Skeletal muscle satellite cell (primary cell): ENCODE results near the gene CD79B.
"Not testable (repeated sequence)": the region's sequence is repeated elsewhere in the genome, so short reads cannot be mapped to it uniquely, and the experiment has no call there.

Experiments used
- H3K27me3 ChIP-seq: 2 replicates; pipeline ENCODE4 v1.7.0; 2013; ENCODE audit warnings: low read length; ENCODE audit not compliant: control insufficient read depth, insufficient read depth
- H3K36me3 ChIP-seq: 2 replicates; pipeline ENCODE4 v1.7.0; 2013; ENCODE audit warnings: mild to moderate bottlenecking, control low read depth, low read length; ENCODE audit not compliant: insufficient read depth
- H3K4me1 ChIP-seq: 2 replicates; pipeline ENCODE4 v1.7.0; 2013; ENCODE audit warnings: low read length; ENCODE audit not compliant: control insufficient read depth, insufficient read depth
- H3K4me2 ChIP-seq: 2 replicates; pipeline ENCODE4 v1.7.0; 2013; ENCODE audit warnings: mild to moderate bottlenecking, low read length
- H3K4me3 ChIP-seq: 2 replicates; pipeline ENCODE4 v1.7.0; 2013; ENCODE audit warnings: low read length
- H3K9ac ChIP-seq: 2 replicates; pipeline ENCODE4 v1.7.0; 2013; ENCODE audit warnings: mild to moderate bottlenecking, low read depth, low read length, moderate library complexity
- H3K9me3 ChIP-seq: replicated peaks from 2 replicates; pipeline ENCODE4 v1.7.0; 2013; ENCODE audit warnings: mild to moderate bottlenecking, control low read depth, low read length

The CD79B gene

GRCh38 chr17:63928966-63929695 lies 3.0 kb downstream of the CD79B start:
- H3K4me3 ChIP-seq, result no peak overlapping the region
- no peak overlapping the region for H3K4me2 ChIP-seq
- no peaks in the 10 kb centered on the region for H3K4me1 ChIP-seq
- no peaks in the 10 kb centered on the region for H3K9me3 ChIP-seq
- peaks cover 40% of the 10 kb centered on the region for H3K27me3 ChIP-seq
- no peak overlapping the region for H3K9ac ChIP-seq
- no peaks in the 10 kb centered on the region for H3K36me3 ChIP-seq

DNA sequence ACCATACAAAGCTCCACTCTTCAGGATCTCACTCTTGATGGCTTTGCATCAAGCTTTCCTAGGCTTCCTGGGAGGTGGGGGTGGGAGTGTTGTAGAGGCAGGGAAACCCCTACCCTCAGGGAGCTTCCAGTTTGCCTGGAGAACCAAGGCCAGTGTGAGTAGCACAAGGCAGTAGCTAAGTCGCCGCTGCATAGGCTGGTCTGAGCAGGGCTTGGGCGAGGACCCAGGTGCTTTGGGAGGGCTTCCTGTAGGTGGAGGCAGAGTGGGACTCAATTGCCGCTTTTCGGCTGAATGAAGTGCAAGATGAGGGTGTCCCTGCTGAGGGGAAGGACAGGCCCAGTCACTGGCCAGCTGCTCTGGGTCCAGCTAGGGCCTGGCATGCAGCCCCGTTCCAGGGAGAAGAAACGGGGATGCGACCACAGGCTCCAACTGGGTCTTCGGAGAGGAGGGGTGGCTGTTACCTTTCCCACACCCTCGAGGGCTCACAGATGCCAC lies 3.9 kb downstream of the CD79B start:
- Histone ChIP-seq H3K9ac (no peak overlapping the region), H3K27me3 (peaks cover 30% of the 10 kb centered on the region), H3K4me2 (no peak overlapping the region), H3K4me3 (no peak overlapping the region), H3K36me3 (no peaks in the 10 kb centered on the region), H3K4me1 (no peaks in the 10 kb centered on the region), H3K9me3 (no peaks in the 10 kb centered on the region)

- no peaks in the 10 kb centered on the region for H3K4me1 ChIP-seq
- no peaks in the 10 kb centered on the region for H3K36me3 ChIP-seq
- H3K9me3 ChIP-seq, result no peaks in the 10 kb centered on the region
- no peak overlapping the region for H3K4me3 ChIP-seq
- H3K27me3 ChIP-seq, result peaks cover 24% of the 10 kb centered on the region
- no peak overlapping the region for H3K4me2 ChIP-seq
- H3K9ac ChIP-seq, result no peak overlapping the region
These were observed 4.5 kb downstream of the CD79B start for GRCh38 chr17:63927464-63928171.

- Histone ChIP-seq H3K9me3 (no peaks in the 10 kb centered on the region), H3K4me1 (no peaks in the 10 kb centered on the region), H3K36me3 (no peaks in the 10 kb centered on the region), H3K27me3 (peaks cover 23% of the 10 kb centered on the region), H3K4me3 (no peak overlapping the region), H3K4me2 (no peak overlapping the region), H3K9ac (no peak overlapping the region)
These were observed 6.0 kb downstream of the CD79B start for GRCh38 chr17:63926164-63926563.

- no peak overlapping the region for H3K9ac ChIP-seq
- no peaks in the 10 kb centered on the region for H3K9me3 ChIP-seq
- no peak overlapping the region for H3K4me2 ChIP-seq
- H3K36me3 ChIP-seq, result no peaks in the 10 kb centered on the region
- H3K27me3 ChIP-seq, result peaks cover 25% of the 10 kb centered on the region
- H3K4me3 ChIP-seq, result no peak overlapping the region
- H3K4me1 ChIP-seq, result no peaks in the 10 kb centered on the region
These were observed 6.5 kb downstream of the CD79B start for GRCh38 chr17:63925615-63926014.

DNA sequence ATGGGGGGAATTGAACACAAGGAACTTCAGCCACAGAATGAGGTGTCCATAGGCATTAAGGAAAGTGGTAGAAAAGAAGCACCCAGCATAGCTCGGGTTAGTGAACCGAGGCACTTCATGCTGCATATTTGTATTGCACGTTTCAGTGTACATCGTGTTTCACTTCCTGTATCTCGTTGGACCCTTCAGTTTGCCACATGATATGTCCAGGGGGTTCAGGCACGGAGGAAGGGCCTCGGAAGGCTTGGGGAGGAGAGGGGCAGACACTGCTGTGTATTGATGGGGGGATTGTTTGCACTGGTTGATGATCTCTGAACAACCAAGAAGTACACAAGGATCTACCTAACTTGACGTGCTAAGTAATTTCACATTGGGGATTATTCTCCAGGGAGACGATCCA lies 9.7 kb downstream of the CD79B start:
- H3K27me3 ChIP-seq, result peaks cover 13% of the 10 kb centered on the region
- H3K4me3 ChIP-seq, H3K9me3 ChIP-seq, H3K36me3 ChIP-seq, H3K4me1 ChIP-seq, H3K9ac ChIP-seq, H3K4me2 ChIP-seq: not testable (repeated sequence)

- not testable (repeated sequence) for H3K9ac ChIP-seq, H3K4me2 ChIP-seq, H3K4me3 ChIP-seq, H3K4me1 ChIP-seq, H3K36me3 ChIP-seq, H3K9me3 ChIP-seq
- peaks cover 22% of the 10 kb centered on the region for H3K27me3 ChIP-seq
These were observed 11.4 kb downstream of the CD79B start for GRCh38 chr17:63920779-63921178.

GRCh38 chr17:63920050-63920449 lies 12.1 kb downstream of the CD79B start:
- H3K4me1 ChIP-seq, H3K9me3 ChIP-seq, H3K4me3 ChIP-seq, H3K4me2 ChIP-seq, H3K9ac ChIP-seq, H3K36me3 ChIP-seq: not testable (repeated sequence)
- H3K27me3 ChIP-seq, result peaks cover 27% of the 10 kb centered on the region

- H3K9me3 ChIP-seq, result no peaks in the 10 kb centered on the region
- H3K27me3 ChIP-seq, result peaks cover 29% of the 10 kb centered on the region
- no peak overlapping the region for H3K4me3 ChIP-seq
- H3K9ac ChIP-seq, result no peak overlapping the region
- H3K4me2 ChIP-seq, result no peak overlapping the region
- H3K4me1 ChIP-seq, result no peaks in the 10 kb centered on the region
- H3K36me3 ChIP-seq, result no peaks in the 10 kb centered on the region
These were observed 12.8 kb downstream of the CD79B start for GRCh38 chr17:63919311-63919723.

GRCh38 chr17:63918789-63919305 lies 13.3 kb downstream of the CD79B start, which contains the start of gene GH1:
GH1 (minus strand) TSS chr17:63918839; CDS start chr17:63918776, 63 bp downstream.
- H3K4me1 ChIP-seq, H3K9ac ChIP-seq, H3K9me3 ChIP-seq, H3K4me3 ChIP-seq, H3K36me3 ChIP-seq, H3K4me2 ChIP-seq: not testable (repeated sequence)
- peaks cover 31% of the 10 kb centered on the region for H3K27me3 ChIP-seq

DNA sequence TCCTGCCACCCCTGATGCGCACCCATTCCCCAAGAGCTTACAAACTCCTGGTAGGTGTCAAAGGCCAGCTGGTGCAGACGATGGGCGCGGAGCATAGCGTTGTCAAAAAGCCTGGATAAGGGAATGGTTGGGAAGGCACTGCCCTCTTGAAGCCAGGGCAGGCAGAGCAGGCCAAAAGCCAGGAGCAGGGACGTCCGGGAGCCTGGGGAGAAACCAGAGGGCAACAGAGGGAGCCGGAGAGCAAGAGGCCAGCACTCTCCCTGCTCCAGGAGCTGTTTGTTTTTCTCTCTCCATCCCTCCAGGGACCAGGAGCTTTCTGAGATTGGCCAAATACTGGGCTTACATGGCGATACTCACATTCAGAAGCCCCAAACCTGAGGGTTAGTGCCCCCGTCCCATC lies 13.8 kb downstream of the CD79B start:
- Histone ChIP-seq H3K9me3 (no peaks in the 10 kb centered on the region), H3K4me2 (no peak overlapping the region), H3K4me1 (no peaks in the 10 kb centered on the region), H3K36me3 (no peaks in the 10 kb centered on the region), H3K9ac (no peak overlapping the region), H3K4me3 (no peak overlapping the region), H3K27me3 (peaks cover 37% of the 10 kb centered on the region)
